Mesenchymal stem cell (in vitro differentiated cells and primary cell): ENCODE data around the gene ENPP7.

Experiments used
- DNase-seq: peaks from one replicate; pipeline ENCODE4 v3.0.0-alpha.2; 2013
- H2AFZ ChIP-seq: one replicate; pipeline ENCODE4 v1.6.1; 2013; ENCODE audit warnings: low read depth, mild to moderate bottlenecking, control low read depth, inconsistent platforms, low read length, moderate library complexity
- H2AK5ac ChIP-seq: 2 replicates; pipeline ENCODE4 v1.6.1; 2013; ENCODE audit warnings: low read length, moderate library complexity, mild to moderate bottlenecking, inconsistent platforms; ENCODE audit not compliant: severe bottlenecking
- H2BK120ac ChIP-seq: one replicate; pipeline ENCODE4 v1.6.1; 2013; ENCODE audit warnings: low read depth, mild to moderate bottlenecking, inconsistent platforms, low read length, moderate library complexity
- H2BK12ac ChIP-seq, 2 experiments: one replicate each; pipeline ENCODE4 v1.6.1; 2013; ENCODE audit warnings: inconsistent platforms in 2 of 2, low read length in 2 of 2, mild to moderate bottlenecking in 2 of 2, moderate library complexity in 2 of 2, control low read depth in 1 of 2
- H2BK15ac ChIP-seq: one replicate; pipeline ENCODE4 v1.6.1; 2013; ENCODE audit warnings: mild to moderate bottlenecking, low read depth, inconsistent platforms; ENCODE audit not compliant: poor library complexity, severe bottlenecking
- H2BK5ac ChIP-seq: 2 replicates; pipeline ENCODE4 v1.6.1; 2013; ENCODE audit warnings: low read depth, mild to moderate bottlenecking, low read length, control low read depth, inconsistent platforms; ENCODE audit not compliant: poor library complexity, severe bottlenecking
- H3K14ac ChIP-seq, 2 experiments: one replicate each; pipeline ENCODE4 v1.6.1; 2013; ENCODE audit warnings: inconsistent platforms in 2 of 2, low read length in 2 of 2, control low read depth in 1 of 2, mild to moderate bottlenecking in 1 of 2, moderate library complexity in 1 of 2
- H3K18ac ChIP-seq, 2 experiments: one replicate each; pipeline ENCODE4 v1.6.1; 2013; ENCODE audit warnings: inconsistent platforms in 2 of 2, low read length in 2 of 2, control low read depth in 1 of 2, low read depth in 1 of 2, mild to moderate bottlenecking in 1 of 2
- H3K23ac ChIP-seq, 2 experiments: one replicate each; pipeline ENCODE4 v1.6.1; 2013; ENCODE audit warnings: inconsistent platforms in 2 of 2, low read length in 2 of 2, mild to moderate bottlenecking in 2 of 2, moderate library complexity in 2 of 2, control low read depth in 1 of 2
- H3K27ac ChIP-seq: 2 replicates; pipeline ENCODE4 v1.5.1; 2013; ENCODE audit warnings: mild to moderate bottlenecking, moderate library complexity, low read length, control low read depth, inconsistent platforms; ENCODE audit not compliant: poor library complexity, severe bottlenecking
- H3K27me3 ChIP-seq, 2 experiments: 2 replicates each; pipeline versions ENCODE4 v1.6.1 to v1.7.0; 2013; ENCODE audit warnings: low read length in 2 of 2, mild to moderate bottlenecking in 2 of 2, moderate library complexity in 2 of 2, control low read depth in 1 of 2, inconsistent platforms in 1 of 2; ENCODE audit not compliant: control insufficient read depth in 1 of 2, insufficient read depth in 1 of 2
- H3K36me3 ChIP-seq, 2 experiments: 2 replicates each; pipeline versions ENCODE4 v1.6.1 to v1.7.0; 2013; ENCODE audit warnings: low read length in 2 of 2, control low read depth in 1 of 2, inconsistent platforms in 1 of 2, low read depth in 1 of 2, mild to moderate bottlenecking in 1 of 2; ENCODE audit not compliant: insufficient read depth in 2 of 2, control insufficient read depth in 1 of 2
- H3K4ac ChIP-seq, 2 experiments: one replicate each; pipeline ENCODE4 v1.6.1; 2013; ENCODE audit warnings: inconsistent platforms in 2 of 2, low read length in 2 of 2, mild to moderate bottlenecking in 2 of 2, moderate library complexity in 2 of 2, control low read depth in 1 of 2, low read depth in 1 of 2
- H3K4me1 ChIP-seq: 2 replicates; pipeline ENCODE4 v1.6.1; 2013; ENCODE audit warnings: low read depth, low read length, control low read depth; ENCODE audit not compliant: control insufficient read depth, insufficient read depth
- H3K4me2 ChIP-seq: 2 replicates; pipeline ENCODE4 v1.6.1; 2013; ENCODE audit warnings: low read length, mild to moderate bottlenecking, inconsistent platforms; ENCODE audit not compliant: poor library complexity, severe bottlenecking
- H3K4me3 ChIP-seq, 2 experiments: 2 replicates each; pipeline versions ENCODE4 v1.5.1 to v1.7.0; 2013; ENCODE audit warnings: low read length in 2 of 2, mild to moderate bottlenecking in 2 of 2, control low read depth in 1 of 2, low read depth in 1 of 2; ENCODE audit not compliant: insufficient read depth in 1 of 2
- H3K79me1 ChIP-seq: replicated peaks from 2 replicates; pipeline ENCODE4 v1.6.1; 2013; ENCODE audit warnings: mild to moderate bottlenecking, control low read depth, low read length, inconsistent platforms; ENCODE audit not compliant: poor library complexity, severe bottlenecking
- H3K9ac ChIP-seq: 2 replicates; pipeline ENCODE4 v1.7.0; 2013; ENCODE audit warnings: mild to moderate bottlenecking, low read length, moderate library complexity
- H3K9me3 ChIP-seq: 2 replicates; pipeline ENCODE4 v1.7.0; 2013; ENCODE audit warnings: mild to moderate bottlenecking, low read length; ENCODE audit not compliant: control insufficient read depth
- H4K8ac ChIP-seq: one replicate; pipeline ENCODE4 v1.6.1; 2013; ENCODE audit warnings: inconsistent platforms, mild to moderate bottlenecking, low read length, moderate library complexity
- H4K91ac ChIP-seq: one replicate; pipeline ENCODE4 v1.6.1; 2013; ENCODE audit warnings: mild to moderate bottlenecking, low read length, inconsistent platforms
- WGBS: methylation state at CpG from one replicate; pipeline ENCODE4 v1.1.7; 2013; ENCODE audit warnings: mixed read lengths; 5-methylcytosine and 5-hydroxymethylcytosine counted together

ENPP7 gene

GRCh38 chr17:79695797-79696609, 34.7 kb upstream of the ENPP7 start:
- no peak overlapping the region for H2BK5ac ChIP-seq
- H2BK15ac ChIP-seq: no peak overlapping the region
- no peak overlapping the region for H4K91ac ChIP-seq
- H2AK5ac ChIP-seq: no peak overlapping the region
- H3K23ac ChIP-seq: no peak overlapping the region
- H3K4me1 ChIP-seq: peaks cover 22% of the 10 kb centered on the region
- no peak for DNase-seq
- no peaks in the 10 kb centered on the region for H3K9me3 ChIP-seq
- peak overlapping the region; percentile 28 for H3K4me2 ChIP-seq
- no peak overlapping the region for H3K4ac ChIP-seq
- H3K18ac ChIP-seq: no peak overlapping the region
- H3K36me3 ChIP-seq: no peaks in the 10 kb centered on the region
- no peak overlapping the region for H3K27ac ChIP-seq
- H3K9ac ChIP-seq: no peak overlapping the region
- H3K27me3 ChIP-seq: peaks cover 24 to 75% of the 10 kb centered on the region in 2 experiments
- H2BK12ac ChIP-seq: no peak overlapping the region
- no peak overlapping the region for H2AFZ ChIP-seq
- H3K4me3 ChIP-seq: no peak overlapping the region
- H3K79me1 ChIP-seq: no peaks in the 10 kb centered on the region
- no peak overlapping the region for H2BK120ac ChIP-seq
- no peak overlapping the region for H3K14ac ChIP-seq
- WGBS: 73% methylated on average over 9 of the region's 14 CpGs
- no peak overlapping the region for H4K8ac ChIP-seq

- Histone ChIP-seq H2BK12ac (no peak overlapping the region), H4K8ac (no peak overlapping the region), H2AFZ (no peak overlapping the region), H3K4me3 (no peak overlapping the region), H3K9ac (no peak overlapping the region), H3K9me3 (no peaks in the 10 kb centered on the region), H2BK5ac (no peak overlapping the region), H3K23ac (no peak overlapping the region), H3K36me3 (no peaks in the 10 kb centered on the region), H3K4ac (no peak overlapping the region), H3K14ac (no peak overlapping the region), H3K4me2 (no peak overlapping the region), H4K91ac (no peak overlapping the region), H3K4me1 (peaks cover 20% of the 10 kb centered on the region), H2AK5ac (no peak overlapping the region), H3K79me1 (no peaks in the 10 kb centered on the region), H3K27me3 (peaks cover 24 to 69% of the 10 kb centered on the region in 2 experiments), H3K27ac (no peak overlapping the region), H2BK15ac (no peak overlapping the region), H2BK120ac (no peak overlapping the region), H3K18ac (no peak overlapping the region)
- 79% methylated on average over 14 of the region's 17 CpGs for WGBS
- DNase-seq: no peak
Observed at GRCh38 chr17:79696610-79696982, 34.1 kb upstream of the ENPP7 start.

- Histone ChIP-seq H3K14ac (no peak overlapping the region), H3K27ac (no peak overlapping the region), H3K18ac (no peak overlapping the region), H2BK120ac (no peak overlapping the region), H3K23ac (no peak overlapping the region), H3K4me3 (no peak overlapping the region), H3K9me3 (no peaks in the 10 kb centered on the region), H3K36me3 (no peaks in the 10 kb centered on the region), H3K27me3 (peaks cover 18 to 61% of the 10 kb centered on the region in 2 experiments), H2AK5ac (no peak overlapping the region), H3K4me2 (no peak overlapping the region), H3K79me1 (no peaks in the 10 kb centered on the region), H4K91ac (no peak overlapping the region), H4K8ac (no peak overlapping the region), H3K4me1 (peaks cover 20% of the 10 kb centered on the region), H2BK5ac (no peak overlapping the region), H3K9ac (no peak overlapping the region), H2AFZ (no peak overlapping the region), H3K4ac (no peak overlapping the region), H2BK15ac (no peak overlapping the region), H2BK12ac (no peak overlapping the region)
- 69% methylated on average over 15 of the region's 15 CpGs for WGBS
- DNase-seq: no peak
Observed at GRCh38 chr17:79698146-79698846, 32.4 kb upstream of the ENPP7 start.

- Histone ChIP-seq H3K23ac (no peak overlapping the region), H2AK5ac (no peak overlapping the region), H3K4ac (no peak overlapping the region), H3K27me3 (peaks cover 24 to 63% of the 10 kb centered on the region in 2 experiments), H2AFZ (no peak overlapping the region), H2BK12ac (no peak overlapping the region), H3K14ac (no peak overlapping the region), H3K27ac (no peak overlapping the region), H4K91ac (no peak overlapping the region), H3K79me1 (no peaks in the 10 kb centered on the region), H4K8ac (no peak overlapping the region), H3K4me2 (no peak overlapping the region), H3K9ac (no peak overlapping the region), H3K36me3 (no peaks in the 10 kb centered on the region), H2BK120ac (no peak overlapping the region), H3K4me3 (no peak overlapping the region), H3K4me1 (peaks cover 20% of the 10 kb centered on the region), H3K9me3 (no peaks in the 10 kb centered on the region), H2BK15ac (no peak overlapping the region), H3K18ac (no peak overlapping the region), H2BK5ac (no peak overlapping the region)
- 81% methylated on average over 12 of the region's 12 CpGs for WGBS
- no peak for DNase-seq
Observed at GRCh38 chr17:79699386-79700036, 31.2 kb upstream of the ENPP7 start.
